Measurements from ENCODE around the gene TC2N. TPM values are rescaled to one million over a fixed set of nuclear protein-coding genes. Genes with fewer than 3 reads are reported as not detected.
"Not testable (repeated sequence)": the region's sequence is repeated elsewhere in the genome, so short reads cannot be mapped to it uniquely, and the experiment has no call there.

The TC2N gene
- 8.9 TPM for polyA plus RNA-seq

- Mint-ChIP-seq H3K27ac (peak within 1 kb of the TSS in 2 of 3 donors; percentile 41), H3K4me3 (peak within 1 kb of the TSS; percentile 64 to 91 (median 79)), H3K4me1 (peaks cover 32 to 35% (median 33%) of the 10 kb centered on the region in 3 donors), H3K36me3 (no peaks in the 10 kb centered on the region), H3K27me3 (no peaks in the 10 kb centered on the region), H3K9me3 (no peaks in the 10 kb centered on the region)
Observed at GRCh38 chr14:91867316-91867988, at the start of gene TC2N. Gene TC2N (minus strand): TSS chr14:91867536. CDS start chr14:91813769, 53,767 bp downstream.

GRCh38 chr14:91912035-91912434 lies 44.7 kb upstream of the TC2N start:
- peaks cover 15 to 20% (median 16%) of the 10 kb centered on the region in 3 donors for H3K4me1 Mint-ChIP-seq
- H3K9me3 Mint-ChIP-seq: peaks cover 0 to 2% (median under 1%) of the 10 kb centered on the region in 3 donors
- H3K36me3 Mint-ChIP-seq: peaks cover 2% of the 10 kb centered on the region
- H3K4me3 Mint-ChIP-seq: peak overlapping the region in 1 of 4 donors; percentile 93
- H3K27ac Mint-ChIP-seq: peak overlapping the region in 2 of 3 donors; percentile 21 to 60
- peaks cover 2% of the 10 kb centered on the region for H3K27me3 Mint-ChIP-seq

GRCh38 chr14:91911474-91912032 lies 44.2 kb upstream of the TC2N start:
- Mint-ChIP-seq H3K27me3 (peaks cover 3% of the 10 kb centered on the region), H3K9me3 (peaks cover 0 to 2% (median 0%) of the 10 kb centered on the region in 3 donors), H3K4me3 (peak overlapping the region in 3 of 4 donors; percentile 53 to 93 (median 76)), H3K4me1 (peaks cover 15 to 20% (median 16%) of the 10 kb centered on the region in 3 donors), H3K36me3 (peaks cover 2% of the 10 kb centered on the region), H3K27ac (peak overlapping the region in 2 of 3 donors; percentile 60 to 82)

GRCh38 chr14:91910196-91910595 lies 42.9 kb upstream of the TC2N start:
- Mint-ChIP-seq H3K36me3 (no peaks in the 10 kb centered on the region), H3K9me3 (peaks cover 0 to 2% (median 0%) of the 10 kb centered on the region in 3 donors), H3K4me1 (peaks cover 15 to 17% (median 16%) of the 10 kb centered on the region in 3 donors), H3K4me3 (no peak overlapping the region), H3K27me3 (peaks cover 5% of the 10 kb centered on the region), H3K27ac (no peak overlapping the region)

GRCh38 chr14:91906374-91906773 lies 39.0 kb upstream of the TC2N start:
- Mint-ChIP-seq H3K4me1 (peaks cover 9 to 10% (median 10%) of the 10 kb centered on the region in 3 donors), H3K27ac (no peak overlapping the region), H3K4me3 (no peak overlapping the region), H3K36me3 (peaks cover 1% of the 10 kb centered on the region), H3K27me3 (peaks cover 6% of the 10 kb centered on the region), H3K9me3 (peaks cover 0 to 2% (median 0%) of the 10 kb centered on the region in 3 donors)

GRCh38 chr14:91904956-91905645 lies 37.8 kb upstream of the TC2N start:
- peaks cover under 1 to 3% (median 1%) of the 10 kb centered on the region in 3 donors for H3K4me1 Mint-ChIP-seq
- H3K27ac Mint-ChIP-seq: no peak overlapping the region
- H3K4me3 Mint-ChIP-seq: no peak overlapping the region
- H3K9me3 Mint-ChIP-seq: peaks cover 0 to 2% (median 0%) of the 10 kb centered on the region in 3 donors
- peaks cover 6% of the 10 kb centered on the region for H3K27me3 Mint-ChIP-seq
- H3K36me3 Mint-ChIP-seq: peaks cover 1% of the 10 kb centered on the region

GRCh38 chr14:91904483-91904882 lies 37.1 kb upstream of the TC2N start:
- Mint-ChIP-seq H3K4me1 (peaks cover 0 to 1% (median 0%) of the 10 kb centered on the region in 3 donors), H3K27ac (no peak overlapping the region), H3K36me3 (peaks cover 1% of the 10 kb centered on the region), H3K4me3 (no peak overlapping the region), H3K9me3 (peaks cover 0 to 2% (median 0%) of the 10 kb centered on the region in 3 donors), H3K27me3 (peaks cover 6% of the 10 kb centered on the region)

- Mint-ChIP-seq H3K4me1 (peaks cover 0 to under 1% (median 0%) of the 10 kb centered on the region in 3 donors), H3K4me3 (no peak overlapping the region), H3K27ac (no peak overlapping the region), H3K27me3 (peaks cover 6% of the 10 kb centered on the region), H3K36me3 (peaks cover 1% of the 10 kb centered on the region), H3K9me3 (peaks cover 0 to 2% (median 0%) of the 10 kb centered on the region in 3 donors)
Observed at GRCh38 chr14:91903070-91903469, 35.7 kb upstream of the TC2N start.

- Mint-ChIP-seq H3K27ac (no peak overlapping the region), H3K36me3 (peaks cover 1% of the 10 kb centered on the region)
Observed at GRCh38 chr14:91902336-91902735, 35.0 kb upstream of the TC2N start.

GRCh38 chr14:91901449-91902226 lies 34.3 kb upstream of the TC2N start:
- no peak overlapping the region for H3K27ac Mint-ChIP-seq

More at GRCh38 chr14:91902336-91902735, 35.0 kb upstream of the TC2N start:
- H3K4me1 Mint-ChIP-seq: no peaks in the 10 kb centered on the region
- peaks cover 0 to 2% (median 0%) of the 10 kb centered on the region in 3 donors for H3K9me3 Mint-ChIP-seq
- H3K27me3 Mint-ChIP-seq: peaks cover 6% of the 10 kb centered on the region
- no peak overlapping the region for H3K4me3 Mint-ChIP-seq

GRCh38 chr14:91899806-91900205 lies 32.5 kb upstream of the TC2N start:
- peaks cover 6% of the 10 kb centered on the region for H3K36me3 Mint-ChIP-seq
- H3K4me1 Mint-ChIP-seq: peaks cover 0 to 4% (median 1%) of the 10 kb centered on the region in 3 donors
- H3K9me3 Mint-ChIP-seq: peaks cover 0 to 2% (median 0%) of the 10 kb centered on the region in 3 donors
- H3K27me3 Mint-ChIP-seq: peaks cover 7% of the 10 kb centered on the region
- no peak overlapping the region for H3K27ac Mint-ChIP-seq
- no peak overlapping the region for H3K4me3 Mint-ChIP-seq

More at GRCh38 chr14:91901449-91902226, 34.3 kb upstream of the TC2N start:
- no peaks in the 10 kb centered on the region for H3K9me3 Mint-ChIP-seq
- H3K36me3 Mint-ChIP-seq: peaks cover 4% of the 10 kb centered on the region
- no peak overlapping the region for H3K4me3 Mint-ChIP-seq
- H3K27me3 Mint-ChIP-seq: peaks cover 7% of the 10 kb centered on the region
- no peaks in the 10 kb centered on the region for H3K4me1 Mint-ChIP-seq

- peaks cover 0 to 4% (median 1%) of the 10 kb centered on the region in 3 donors for H3K4me1 Mint-ChIP-seq
- H3K36me3 Mint-ChIP-seq: peaks cover 6% of the 10 kb centered on the region
- peaks cover 7% of the 10 kb centered on the region for H3K27me3 Mint-ChIP-seq
- peaks cover 0 to 2% (median 0%) of the 10 kb centered on the region in 3 donors for H3K9me3 Mint-ChIP-seq
- H3K27ac Mint-ChIP-seq: no peak overlapping the region
- H3K4me3 Mint-ChIP-seq: no peak overlapping the region
Observed at GRCh38 chr14:91899213-91899612, 31.9 kb upstream of the TC2N start.

GRCh38 chr14:91898372-91898771 lies 31.0 kb upstream of the TC2N start:
- no peak overlapping the region for H3K4me3 Mint-ChIP-seq
- no peak overlapping the region for H3K27ac Mint-ChIP-seq
- peaks cover 0 to 4% (median 1%) of the 10 kb centered on the region in 3 donors for H3K4me1 Mint-ChIP-seq
- H3K9me3 Mint-ChIP-seq: peaks cover 0 to 2% (median 0%) of the 10 kb centered on the region in 3 donors
- peaks cover 7% of the 10 kb centered on the region for H3K27me3 Mint-ChIP-seq
- H3K36me3 Mint-ChIP-seq: peaks cover 5% of the 10 kb centered on the region

GRCh38 chr14:91897716-91898115 lies 30.4 kb upstream of the TC2N start:
- not testable (repeated sequence) for H3K4me1 Mint-ChIP-seq, H3K4me3 Mint-ChIP-seq, H3K27ac Mint-ChIP-seq, H3K27me3 Mint-ChIP-seq, H3K9me3 Mint-ChIP-seq, H3K36me3 Mint-ChIP-seq
